ENCODE results near the gene HBD. TPM values are rescaled to one million over a fixed set of nuclear protein-coding genes. Genes with fewer than 3 reads are reported as not detected.

Gene HBD
- total and polyA plus RNA-seq, 2 donors, result 1.1 to 1.3 TPM

DNA sequence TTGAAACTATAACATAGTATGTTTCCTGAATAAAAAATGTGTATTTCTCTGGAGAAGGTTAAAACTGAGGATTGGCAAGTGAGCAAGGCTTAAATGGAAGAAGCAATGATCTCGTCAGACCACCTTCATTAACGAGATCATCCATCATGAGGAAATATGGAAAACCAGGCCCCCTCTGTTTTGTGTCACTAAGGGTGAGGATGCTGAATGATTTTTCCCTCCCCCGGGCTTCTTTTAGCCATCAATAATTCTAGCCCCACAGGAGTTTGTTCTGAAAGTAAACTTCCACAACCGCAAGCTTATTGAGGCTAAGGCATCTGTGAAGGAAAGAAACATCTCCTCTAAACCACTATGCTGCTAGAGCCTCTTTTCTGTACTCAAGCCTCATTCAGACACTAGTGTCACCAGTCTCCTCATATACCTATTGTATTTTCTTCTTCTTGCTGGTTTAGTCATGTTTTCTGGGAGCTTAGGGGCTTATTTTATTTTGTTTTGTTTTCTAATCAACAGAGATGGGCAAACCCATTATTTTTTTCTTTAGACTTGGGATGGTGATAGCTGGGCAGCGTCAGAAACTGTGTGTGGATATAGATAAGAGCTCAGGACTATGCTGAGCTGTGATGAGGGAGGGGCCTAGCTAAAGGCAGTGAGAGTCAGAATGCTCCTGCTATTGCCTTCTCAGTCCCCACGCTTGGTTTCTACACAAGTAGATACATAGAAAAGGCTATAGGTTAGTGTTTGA, 41.3 kb upstream of the HBD start:
- H3K27ac ChIP-seq (ENCODE audit: low read depth in 1 of 2, low read length in 1 of 2), result no peak overlapping the region
- H3K4me1 ChIP-seq (ENCODE audit: control insufficient read depth in 2 of 2, insufficient read depth in 2 of 2, low read length in 2 of 2), result no peaks in the 10 kb centered on the region
- WGBS, result 95% methylated on average over 6 of the region's 6 CpGs
- H3K36me3 ChIP-seq (ENCODE audit: control insufficient read depth in 2 of 2, insufficient read depth in 2 of 2, low read length in 1 of 2), result no peaks in the 10 kb centered on the region
- no peaks in the 10 kb centered on the region for H3K27me3 ChIP-seq (ENCODE audit: control insufficient read depth in 2 of 2, insufficient read depth in 1 of 2, low read length in 1 of 2)
- H3K4me3 ChIP-seq (ENCODE audit: low read length in 2 of 2), result no peak overlapping the region
- DNase-seq (ENCODE audit: low read depth in 6 of 9, low spot score in 9 of 9), result no peak
- no peaks in the 10 kb centered on the region for H3K9me3 ChIP-seq (ENCODE audit: control insufficient read depth in 2 of 2, insufficient read depth in 1 of 2, low read length in 1 of 2)

DNA sequence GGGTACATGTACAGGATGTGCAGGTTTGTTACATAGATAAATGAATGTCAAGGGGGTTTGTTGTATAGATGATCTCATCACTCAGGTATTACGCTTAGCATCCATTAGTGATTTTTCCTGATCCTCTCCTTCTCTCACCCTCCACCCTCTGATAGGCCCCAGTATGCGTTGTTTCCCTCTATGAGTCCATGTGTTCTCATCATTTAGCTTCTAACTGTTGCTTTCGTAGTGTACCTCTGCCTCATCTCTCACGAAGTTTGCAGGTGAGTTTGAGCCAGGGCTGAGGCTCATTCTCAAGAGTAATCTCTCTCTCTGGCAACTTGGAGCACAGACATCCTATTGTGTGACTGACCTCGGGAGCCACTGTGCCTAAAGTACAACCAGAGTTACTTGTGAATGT, 40.1 kb upstream of the HBD start:
- Histone ChIP-seq H3K9me3 (ENCODE audit: control insufficient read depth in 2 of 2, insufficient read depth in 1 of 2, low read length in 1 of 2) (no peaks in the 10 kb centered on the region), H3K27ac (ENCODE audit: low read depth in 1 of 2, low read length in 1 of 2) (no peak overlapping the region), H3K4me1 (ENCODE audit: control insufficient read depth in 2 of 2, insufficient read depth in 2 of 2, low read length in 2 of 2) (no peaks in the 10 kb centered on the region), H3K4me3 (ENCODE audit: low read length in 2 of 2) (no peak overlapping the region), H3K27me3 (ENCODE audit: control insufficient read depth in 2 of 2, insufficient read depth in 1 of 2, low read length in 1 of 2) (no peaks in the 10 kb centered on the region), H3K36me3 (ENCODE audit: control insufficient read depth in 2 of 2, insufficient read depth in 2 of 2, low read length in 1 of 2) (no peaks in the 10 kb centered on the region)
- 92% methylated on average over 5 of the region's 5 CpGs for WGBS
- DNase-seq (ENCODE audit: low read depth in 6 of 9, low spot score in 9 of 9), result no peak

GRCh38 chr11:5272395-5273017, 38.2 kb upstream of the HBD start:
- Histone ChIP-seq H3K4me1 (ENCODE audit: control insufficient read depth in 2 of 2, insufficient read depth in 2 of 2, low read length in 2 of 2) (no peaks in the 10 kb centered on the region), H3K9me3 (ENCODE audit: control insufficient read depth in 2 of 2, insufficient read depth in 1 of 2, low read length in 1 of 2) (no peaks in the 10 kb centered on the region), H3K4me3 (ENCODE audit: low read length in 2 of 2) (no peak overlapping the region), H3K27ac (ENCODE audit: low read depth in 1 of 2, low read length in 1 of 2) (no peak overlapping the region), H3K36me3 (ENCODE audit: control insufficient read depth in 2 of 2, insufficient read depth in 2 of 2, low read length in 1 of 2) (no peaks in the 10 kb centered on the region), H3K27me3 (ENCODE audit: control insufficient read depth in 2 of 2, insufficient read depth in 1 of 2, low read length in 1 of 2) (no peaks in the 10 kb centered on the region)
- no peak for DNase-seq (ENCODE audit: low read depth in 6 of 9, low spot score in 9 of 9)
- 90% methylated on average over 4 of the region's 4 CpGs for WGBS

GRCh38 chr11:5269715-5270147, 35.4 kb upstream of the HBD start, which contains the start of gene HBE1:
Gene HBE1 (minus strand): TSS chr11:5269945. CDS start chr11:5269890, 55 bp downstream.
- Histone ChIP-seq H3K9me3 (ENCODE audit: control insufficient read depth in 2 of 2, insufficient read depth in 1 of 2, low read length in 1 of 2) (no peaks in the 10 kb centered on the region), H3K36me3 (ENCODE audit: control insufficient read depth in 2 of 2, insufficient read depth in 2 of 2, low read length in 1 of 2) (no peaks in the 10 kb centered on the region), H3K4me3 (ENCODE audit: low read length in 2 of 2) (no peak within 1 kb of the TSS), H3K27ac (ENCODE audit: low read depth in 1 of 2, low read length in 1 of 2) (no peak within 1 kb of the TSS), H3K4me1 (ENCODE audit: control insufficient read depth in 2 of 2, insufficient read depth in 2 of 2, low read length in 2 of 2) (no peaks in the 10 kb centered on the region), H3K27me3 (ENCODE audit: control insufficient read depth in 2 of 2, insufficient read depth in 1 of 2, low read length in 1 of 2) (no peaks in the 10 kb centered on the region)
- 94% methylated on average over 4 of the region's 4 CpGs for WGBS
- DNase-seq (ENCODE audit: low read depth in 6 of 9, low spot score in 9 of 9), result no peak

GRCh38 chr11:5267033-5267563, 32.8 kb upstream of the HBD start:
- Histone ChIP-seq H3K4me3 (ENCODE audit: low read length in 2 of 2) (no peak overlapping the region), H3K4me1 (ENCODE audit: control insufficient read depth in 2 of 2, insufficient read depth in 2 of 2, low read length in 2 of 2) (no peaks in the 10 kb centered on the region), H3K27ac (ENCODE audit: low read depth in 1 of 2, low read length in 1 of 2) (no peak overlapping the region), H3K36me3 (ENCODE audit: control insufficient read depth in 2 of 2, insufficient read depth in 2 of 2, low read length in 1 of 2) (no peaks in the 10 kb centered on the region), H3K9me3 (ENCODE audit: control insufficient read depth in 2 of 2, insufficient read depth in 1 of 2, low read length in 1 of 2) (no peaks in the 10 kb centered on the region), H3K27me3 (ENCODE audit: control insufficient read depth in 2 of 2, insufficient read depth in 1 of 2, low read length in 1 of 2) (no peaks in the 10 kb centered on the region)
- no peak for DNase-seq (ENCODE audit: low read depth in 6 of 9, low spot score in 9 of 9)
- WGBS, result 89% methylated on average over 2 of the region's 2 CpGs

DNA sequence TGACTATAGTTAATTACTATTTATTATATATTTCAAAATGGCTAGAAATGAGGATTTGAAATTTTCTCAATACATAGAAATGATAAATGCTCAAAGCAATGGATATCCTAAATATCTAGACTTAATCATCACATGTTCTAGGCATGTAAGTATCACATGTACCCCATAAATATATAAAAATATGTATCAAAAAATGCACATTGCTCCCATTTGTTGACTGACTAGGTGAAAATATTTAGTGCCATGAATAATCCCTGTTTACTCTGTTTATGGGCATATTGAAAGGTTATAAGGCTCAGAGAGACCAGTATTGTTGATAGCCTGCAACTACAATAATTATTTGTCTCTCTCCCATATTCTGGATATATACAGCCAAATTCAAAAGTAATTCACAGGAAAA, 32.3 kb upstream of the HBD start:
- Histone ChIP-seq H3K9me3 (ENCODE audit: control insufficient read depth in 2 of 2, insufficient read depth in 1 of 2, low read length in 1 of 2) (no peaks in the 10 kb centered on the region), H3K4me3 (ENCODE audit: low read length in 2 of 2) (no peak overlapping the region)
- no peak for DNase-seq (ENCODE audit: low read depth in 6 of 9, low spot score in 9 of 9)

DNA sequence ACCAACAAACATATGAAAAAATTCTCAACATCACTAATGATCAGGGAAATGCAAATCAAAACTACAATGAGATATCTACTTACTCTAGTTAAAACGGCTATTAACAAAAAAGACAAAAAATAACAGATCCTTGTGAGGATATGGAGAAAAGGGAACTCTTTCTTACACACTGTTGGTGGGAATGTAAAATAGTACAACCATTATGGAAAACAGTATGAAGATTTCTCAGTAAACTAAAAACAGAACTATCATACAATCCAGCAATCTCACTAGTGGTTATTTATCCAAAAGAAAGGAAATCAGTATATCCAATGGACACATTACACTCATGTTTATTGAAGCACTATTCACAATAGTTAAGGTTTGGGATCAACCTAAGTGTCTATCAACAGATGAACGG, 31.5 kb upstream of the HBD start:
- no peaks in the 10 kb centered on the region for H3K27me3 ChIP-seq (ENCODE audit: control insufficient read depth in 2 of 2, insufficient read depth in 1 of 2, low read length in 1 of 2)
- H3K36me3 ChIP-seq (ENCODE audit: control insufficient read depth in 2 of 2, insufficient read depth in 2 of 2, low read length in 1 of 2), result no peaks in the 10 kb centered on the region
- H3K27ac ChIP-seq (ENCODE audit: low read depth in 1 of 2, low read length in 1 of 2), result no peak overlapping the region
- H3K9me3 ChIP-seq (ENCODE audit: control insufficient read depth in 2 of 2, insufficient read depth in 1 of 2, low read length in 1 of 2), result no peaks in the 10 kb centered on the region
- 72% methylated on average over 2 of the region's 2 CpGs for WGBS
- no peak for DNase-seq (ENCODE audit: low read depth in 6 of 9, low spot score in 9 of 9)
- no peaks in the 10 kb centered on the region for H3K4me1 ChIP-seq (ENCODE audit: control insufficient read depth in 2 of 2, insufficient read depth in 2 of 2, low read length in 2 of 2)
- no peak overlapping the region for H3K4me3 ChIP-seq (ENCODE audit: low read length in 2 of 2)

More for the DNA sequence above, 32.3 kb upstream of the HBD start:
- no peaks in the 10 kb centered on the region for H3K36me3 ChIP-seq (ENCODE audit: control insufficient read depth in 2 of 2, insufficient read depth in 2 of 2, low read length in 1 of 2)
- H3K4me1 ChIP-seq (ENCODE audit: control insufficient read depth in 2 of 2, insufficient read depth in 2 of 2, low read length in 2 of 2), result no peaks in the 10 kb centered on the region
- H3K27ac ChIP-seq (ENCODE audit: low read depth in 1 of 2, low read length in 1 of 2), result no peak overlapping the region
- H3K27me3 ChIP-seq (ENCODE audit: control insufficient read depth in 2 of 2, insufficient read depth in 1 of 2, low read length in 1 of 2), result no peaks in the 10 kb centered on the region

DNA sequence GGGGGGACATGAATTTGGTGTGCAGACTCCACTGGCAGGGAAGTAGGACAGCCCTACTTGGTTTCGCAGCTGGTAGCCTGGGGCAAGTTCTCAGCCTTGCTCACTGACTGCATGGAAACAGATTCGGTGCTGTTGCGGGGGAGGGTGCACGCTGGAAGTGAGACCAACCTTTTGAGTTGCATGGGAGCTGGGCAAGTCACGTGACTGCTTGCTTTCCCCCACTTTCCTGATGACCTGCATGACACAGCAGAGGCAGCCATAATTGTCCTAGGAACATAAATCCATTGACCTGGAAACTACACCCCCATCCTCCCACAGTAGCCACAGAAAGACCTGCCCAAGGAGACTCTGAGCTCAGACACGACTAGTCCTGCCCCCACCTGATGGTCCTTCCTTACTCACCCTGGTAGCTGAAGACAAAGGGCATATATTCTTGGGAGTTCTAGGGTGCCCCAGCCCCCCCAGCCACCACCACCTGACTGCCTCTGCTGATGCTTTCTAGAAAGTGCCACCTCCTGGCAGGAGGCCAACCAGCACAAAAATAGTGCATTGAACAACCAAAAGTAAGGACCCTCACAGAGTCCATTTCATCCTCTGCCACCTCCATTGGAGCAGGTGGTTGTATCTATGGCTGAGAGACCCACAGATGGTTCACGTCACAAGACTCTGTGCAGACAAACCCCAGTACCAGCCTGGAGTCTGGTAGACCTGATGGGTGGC, 24.4 kb upstream of the HBD start:
- Histone ChIP-seq H3K9me3 (ENCODE audit: control insufficient read depth in 2 of 2, insufficient read depth in 1 of 2, low read length in 1 of 2) (no peaks in the 10 kb centered on the region), H3K27me3 (ENCODE audit: control insufficient read depth in 2 of 2, insufficient read depth in 1 of 2, low read length in 1 of 2) (no peaks in the 10 kb centered on the region), H3K27ac (ENCODE audit: low read depth in 1 of 2, low read length in 1 of 2) (no peak overlapping the region), H3K36me3 (ENCODE audit: control insufficient read depth in 2 of 2, insufficient read depth in 2 of 2, low read length in 1 of 2) (no peaks in the 10 kb centered on the region), H3K4me1 (ENCODE audit: control insufficient read depth in 2 of 2, insufficient read depth in 2 of 2, low read length in 2 of 2) (no peaks in the 10 kb centered on the region), H3K4me3 (ENCODE audit: low read length in 2 of 2) (no peak overlapping the region)
- no peak for DNase-seq (ENCODE audit: low read depth in 6 of 9, low spot score in 9 of 9)
- WGBS, result 91% methylated on average over 7 of the region's 7 CpGs

- Histone ChIP-seq H3K36me3 (ENCODE audit: control insufficient read depth in 2 of 2, insufficient read depth in 2 of 2, low read length in 1 of 2) (no peaks in the 10 kb centered on the region), H3K27ac (ENCODE audit: low read depth in 1 of 2, low read length in 1 of 2) (no peak overlapping the region), H3K27me3 (ENCODE audit: control insufficient read depth in 2 of 2, insufficient read depth in 1 of 2, low read length in 1 of 2) (no peaks in the 10 kb centered on the region), H3K4me1 (ENCODE audit: control insufficient read depth in 2 of 2, insufficient read depth in 2 of 2, low read length in 2 of 2) (no peaks in the 10 kb centered on the region), H3K9me3 (ENCODE audit: control insufficient read depth in 2 of 2, insufficient read depth in 1 of 2, low read length in 1 of 2) (no peaks in the 10 kb centered on the region), H3K4me3 (ENCODE audit: low read length in 2 of 2) (no peak overlapping the region)
- WGBS, result 88% methylated on average over 2 of the region's 2 CpGs
- DNase-seq (ENCODE audit: low read depth in 6 of 9, low spot score in 9 of 9), result no peak
Observed at GRCh38 chr11:5257296-5257695, 23.0 kb upstream of the HBD start.

All from thymus (tissue), 11 donors.